Fibroblast of lung (primary cell): Measurements from ENCODE around the gene PLEKHB2. TPM values are rescaled to one million over a fixed set of nuclear protein-coding genes. Genes with fewer than 3 reads are reported as not detected.
"Not testable (repeated sequence)": the region's sequence is repeated elsewhere in the genome, so short reads cannot be mapped to it uniquely, and the experiment has no call there.

Experiments used
- DNase-seq, 2 donors: peaks; one replicate each; pipeline versions ENCODE4 v3.0.0 to v3.0.0-alpha.2; 2010; ENCODE audit warnings: low read depth in 2 of 2
- H2AFZ ChIP-seq: 2 replicates; pipeline ENCODE4 v1.5.1; 2012; ENCODE audit warnings: low read length, control low read depth, inconsistent platforms
- H3K27ac ChIP-seq: 2 replicates; pipeline ENCODE4 v1.5.1; 2011; ENCODE audit warnings: low read length, control low read depth; ENCODE audit not compliant: insufficient read depth
- H3K27me3 ChIP-seq: 2 replicates; pipeline ENCODE4 v1.5.1; 2011; ENCODE audit warnings: mild to moderate bottlenecking, low read length; ENCODE audit not compliant: control insufficient read depth, insufficient read depth
- H3K36me3 ChIP-seq: 2 replicates; pipeline ENCODE4 v1.5.1; 2011; ENCODE audit warnings: low read length; ENCODE audit not compliant: control insufficient read depth, insufficient read depth
- H3K4me1 ChIP-seq: 2 replicates; pipeline ENCODE4 v1.5.1; 2011; ENCODE audit warnings: low read length; ENCODE audit not compliant: control insufficient read depth, insufficient read depth; ENCODE audit errors: extremely low read depth
- H3K4me2 ChIP-seq: 2 replicates; pipeline ENCODE4 v1.5.1; 2011; ENCODE audit warnings: low read length, control low read depth; ENCODE audit not compliant: insufficient read depth; ENCODE audit errors: extremely low read depth
- H3K4me3 ChIP-seq, 4 experiments: fragments of 200-600 bp in 1 of 4; sonication (generic) in 1 of 4; replicated peaks in 1 of 4; 2 replicates each; pipeline ENCODE4 v1.5.1; 2011 to 2016; ENCODE audit warnings: low read length in 4 of 4, low read depth in 3 of 4, mild to moderate bottlenecking in 3 of 4, control low read depth in 2 of 4, inconsistent platforms in 1 of 4, mixed read lengths in 1 of 4; ENCODE audit not compliant: insufficient read depth in 1 of 4; ENCODE audit errors: control extremely low read depth in 1 of 4
- H3K79me2 ChIP-seq: 2 replicates; pipeline ENCODE4 v1.5.1; 2012; ENCODE audit warnings: mild to moderate bottlenecking, low read length, inconsistent platforms; ENCODE audit not compliant: control insufficient read depth, insufficient read depth
- H3K9ac ChIP-seq: 2 replicates; pipeline ENCODE4 v1.5.1; 2011; ENCODE audit warnings: mild to moderate bottlenecking, low read length, control low read depth; ENCODE audit not compliant: insufficient read depth
- H3K9me3 ChIP-seq: 2 replicates; pipeline ENCODE4 v1.5.1; 2012; ENCODE audit warnings: low read depth, low read length; ENCODE audit not compliant: control insufficient read depth, insufficient read depth
- H4K20me1 ChIP-seq: 2 replicates; pipeline ENCODE4 v1.5.1; 2011; ENCODE audit warnings: low read length; ENCODE audit not compliant: control insufficient read depth, insufficient read depth; ENCODE audit errors: extremely low read depth
- CTCF ChIP-seq, 2 donors: IDR thresholded peaks in 1 of 2; conservative IDR thresholded peaks in 1 of 2; 1 replicate in 1 of 2; 2 replicates in 1 of 2; pipeline ENCODE4 v1.5.1; 2011 to 2012; ENCODE audit warnings: low read length in 2 of 2, control low read depth in 1 of 2, inconsistent platforms in 1 of 2, low read depth in 1 of 2, mild to moderate bottlenecking in 1 of 2
- EZH2 ChIP-seq: IDR thresholded peaks from 2 replicates; pipeline ENCODE4 v1.5.1; 2012; ENCODE audit warnings: low read length, control low read depth, mild to moderate bottlenecking; ENCODE audit errors: missing control alignments
- polyA plus RNA-seq, 2 donors: library from polyadenylated mRNA; depleted of rRNA in 1 of 2; stranded (reverse) in 1 of 2; unstranded in 1 of 2; fragments of >200 nt; gene quantifications; 2 replicates each; pipeline ENCODE4 v1.2.1, GENCODE V29; 2011 to 2012; ENCODE audit warnings: missing spikeins in 1 of 2
- total RNA-seq: library from RNA; depleted of rRNA; stranded (reverse); fragments of >200 nt; gene quantifications from 2 replicates; pipeline ENCODE4 v1.2.1, GENCODE V29; 2014

PLEKHB2 gene
- total and polyA plus RNA-seq, 2 donors (not counting 1 experiment from before 2014, with no cell fraction given) = 79.6 to 94.0 TPM

GRCh38 chr2:131077182-131077846 lies 27.8 kb upstream of the PLEKHB2 start:
- H3K4me2 ChIP-seq = no peak overlapping the region
- no peaks in the 10 kb centered on the region for H3K27me3 ChIP-seq
- H3K79me2 ChIP-seq = peaks cover 58% of the 10 kb centered on the region
- no peak overlapping the region for H3K27ac ChIP-seq
- H3K9ac ChIP-seq = no peak overlapping the region
- no peaks in the 10 kb centered on the region for H3K9me3 ChIP-seq
- no peak overlapping the region for H2AFZ ChIP-seq
- no peaks in the 10 kb centered on the region for H4K20me1 ChIP-seq
- no peaks in the 10 kb centered on the region for H3K4me1 ChIP-seq
- peaks cover 24% of the 10 kb centered on the region for H3K36me3 ChIP-seq
- no peak for DNase-seq
- H3K4me3 ChIP-seq = no peak overlapping the region
- TF ChIP-seq EZH2 (no peak), CTCF (conservative IDR thresholded peaks at IDR 0.05 in 1 of 2, IDR thresholded peaks at IDR 0.05 in 1 of 2; ENCODE audit: low read depth in 1 of 2, low read length in 2 of 2) (no peak)

GRCh38 chr2:131077966-131078365 lies 27.2 kb upstream of the PLEKHB2 start:
- Histone ChIP-seq H4K20me1 (no peaks in the 10 kb centered on the region), H3K27ac (no peak overlapping the region), H3K36me3 (peaks cover 24% of the 10 kb centered on the region), H3K9me3 (no peaks in the 10 kb centered on the region), H2AFZ (no peak overlapping the region), H3K4me2 (no peak overlapping the region), H3K4me1 (no peaks in the 10 kb centered on the region), H3K27me3 (no peaks in the 10 kb centered on the region), H3K4me3 (no peak overlapping the region), H3K79me2 (peaks cover 63% of the 10 kb centered on the region), H3K9ac (no peak overlapping the region)
- no peak for DNase-seq
- TF ChIP-seq CTCF (conservative IDR thresholded peaks at IDR 0.05 in 1 of 2, IDR thresholded peaks at IDR 0.05 in 1 of 2; ENCODE audit: low read depth in 1 of 2, low read length in 2 of 2) (no peak), EZH2 (no peak)

- not testable (repeated sequence) for H3K27me3 ChIP-seq, H3K27ac ChIP-seq, H3K4me2 ChIP-seq, H3K4me1 ChIP-seq, H3K9ac ChIP-seq, H3K9me3 ChIP-seq, DNase-seq, H4K20me1 ChIP-seq, H2AFZ ChIP-seq, H3K4me3 ChIP-seq
- Histone ChIP-seq H3K36me3 (peaks cover 17% of the 10 kb centered on the region), H3K79me2 (peaks cover 66% of the 10 kb centered on the region)
These were observed 25.2 kb upstream of the PLEKHB2 start for GRCh38 chr2:131079931-131080330.
